Spinal cord (tissue), 10 donors: Measurements from ENCODE around the gene ATG7. TPM values are rescaled to one million over a fixed set of nuclear protein-coding genes. Genes with fewer than 3 reads are reported as not detected.

ENCODE experiments used
- DNase-seq, 6 donors: peaks; one replicate each; pipeline versions ENCODE4 v3.0.0 to v3.0.0-alpha.2; 2013 to 2015; ENCODE audit warnings: low spot score in 6 of 6, low read depth in 4 of 6
- H3K27ac ChIP-seq: one replicate; pipeline ENCODE4 v1.5.1; 2013; ENCODE audit warnings: low read depth, low read length, control low read depth
- H3K27me3 ChIP-seq: one replicate; pipeline ENCODE4 v1.6.1; 2013; ENCODE audit warnings: low read length; ENCODE audit not compliant: control insufficient read depth, insufficient read depth
- H3K36me3 ChIP-seq: one replicate; pipeline ENCODE4 v1.6.1; 2013; ENCODE audit warnings: low read length; ENCODE audit not compliant: control insufficient read depth, insufficient read depth
- H3K4me1 ChIP-seq: one replicate; pipeline ENCODE4 v1.6.1; 2013; ENCODE audit warnings: low read length; ENCODE audit not compliant: control insufficient read depth, insufficient read depth
- H3K4me3 ChIP-seq: one replicate; pipeline ENCODE4 v1.5.1; 2013; ENCODE audit warnings: low read depth, low read length, control low read depth
- H3K9me3 ChIP-seq: one replicate; pipeline ENCODE4 v1.6.1; 2013; ENCODE audit warnings: low read length; ENCODE audit not compliant: control insufficient read depth, insufficient read depth
- WGBS: methylation state at CpG from one replicate; pipeline ENCODE4 v1.1.5; 2013; ENCODE audit warnings: missing lambda C conversion rate; ENCODE audit not compliant: insufficient coverage; 5-methylcytosine and 5-hydroxymethylcytosine counted together
- polyA plus RNA-seq, 2 donors: library from polyadenylated mRNA; unstranded; fragments of 120-200 nt; gene quantifications; one replicate each; pipeline ENCODE4 v1.2.1, GENCODE V29; 2013; ENCODE audit not compliant: insufficient read length in 2 of 2
- total RNA-seq, 2 donors: library from RNA; depleted of rRNA in 1 of 2; stranded (reverse); fragments of 120-200 nt in 1 of 2; fragments of >200 nt in 1 of 2; gene quantifications; one replicate each; pipeline versions ENCODE4 v1.2.3 to v1.2.4, GENCODE V29; 2013 to 2014
- donor health status: healthy.

ATG7 gene
- total and polyA plus RNA-seq, 4 donors, result 18.2 to 48.0 (median 26.4) TPM

DNA sequence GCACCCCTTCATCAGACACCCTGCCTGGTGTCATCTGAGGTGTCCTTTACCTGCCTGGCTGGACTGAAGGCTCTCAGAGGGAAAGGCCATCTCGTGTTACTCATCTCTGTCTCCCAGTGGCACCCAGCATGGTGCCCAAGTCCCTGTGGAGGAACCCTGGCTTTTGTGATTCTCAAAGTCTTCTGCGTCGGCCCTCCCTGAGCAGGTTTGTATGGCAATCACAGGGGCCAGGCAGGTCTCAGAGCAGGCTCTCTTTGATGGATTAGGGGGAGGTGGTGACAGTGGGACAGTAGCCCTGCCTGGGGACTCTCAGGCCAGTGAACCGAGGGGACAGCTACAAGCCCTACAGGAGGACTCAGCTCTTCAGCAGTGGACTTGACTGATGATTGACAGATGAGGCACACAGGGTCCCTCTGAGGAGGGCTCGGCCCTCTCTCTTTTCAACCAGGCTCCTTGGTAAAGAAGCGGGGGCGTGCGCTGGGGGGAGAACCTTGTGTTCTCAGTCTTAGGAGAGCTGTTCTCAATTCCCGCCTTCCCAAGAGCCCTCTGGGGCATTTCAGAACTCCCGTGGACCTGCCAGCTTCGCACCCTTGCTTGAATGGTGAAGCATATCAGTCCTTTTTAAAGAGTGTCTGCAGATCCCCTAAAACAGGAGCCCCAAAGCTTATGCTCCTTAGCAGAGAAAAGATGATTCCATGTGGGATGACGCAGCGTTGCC is 263.2 kb downstream of the ATG7 start:
- H3K9me3 ChIP-seq, result no peaks in the 10 kb centered on the region
- H3K27ac ChIP-seq, result peak overlapping the region; percentile 84
- no peaks in the 10 kb centered on the region for H3K27me3 ChIP-seq
- peaks cover 31% of the 10 kb centered on the region for H3K4me1 ChIP-seq
- H3K36me3 ChIP-seq, result no peaks in the 10 kb centered on the region
- 87% methylated on average over 13 of the region's 13 CpGs for WGBS
- no peak overlapping the region for H3K4me3 ChIP-seq
- no peak for DNase-seq

- no peak overlapping the region for H3K4me3 ChIP-seq
- 84% methylated on average over 19 of the region's 23 CpGs for WGBS
- peaks cover 23% of the 10 kb centered on the region for H3K4me1 ChIP-seq
- H3K9me3 ChIP-seq, result no peaks in the 10 kb centered on the region
- H3K36me3 ChIP-seq, result no peaks in the 10 kb centered on the region
- DNase-seq, result peak in 1 of 6 donors; percentile 41
- no peaks in the 10 kb centered on the region for H3K27me3 ChIP-seq
- H3K27ac ChIP-seq, result peak overlapping the region; percentile 6
Measured at GRCh38 chr3:11536132-11536935, 264.1 kb downstream of the ATG7 start.

DNA sequence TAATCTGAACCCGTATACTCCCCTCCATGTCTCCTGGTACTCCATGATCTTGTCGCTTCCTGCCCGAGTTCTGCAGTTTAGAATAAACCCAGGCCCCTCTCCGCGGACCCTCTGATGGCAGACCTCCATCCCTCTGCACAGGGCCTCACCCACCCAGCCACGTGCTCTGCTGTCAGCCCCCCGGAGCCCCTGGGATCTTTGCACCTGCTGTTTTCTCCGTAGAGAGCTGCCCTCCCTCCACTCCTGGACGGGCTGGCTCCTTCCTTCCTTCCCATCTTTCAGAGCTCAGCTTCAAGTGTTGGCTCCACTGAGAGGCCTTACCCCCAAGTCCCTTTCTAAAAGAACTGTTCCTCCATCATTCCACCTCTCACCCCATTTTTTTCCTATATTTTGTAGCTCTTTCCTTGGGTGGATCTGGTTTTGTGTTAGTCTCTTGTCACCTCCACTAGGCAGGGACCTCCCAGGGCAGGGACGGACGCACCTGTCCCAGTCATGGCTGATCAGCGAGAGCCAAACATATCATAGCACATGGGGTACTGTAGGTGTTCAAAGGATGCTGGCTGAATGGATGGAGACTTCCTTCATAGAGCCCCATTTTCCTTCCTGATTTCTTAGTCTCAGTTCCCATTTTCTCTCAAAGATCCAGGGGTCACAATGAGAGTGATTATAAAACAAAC is 264.9 kb downstream of the ATG7 start:
- Histone ChIP-seq H3K27me3 (no peaks in the 10 kb centered on the region), H3K27ac (no peak overlapping the region), H3K9me3 (no peaks in the 10 kb centered on the region), H3K36me3 (no peaks in the 10 kb centered on the region), H3K4me1 (peaks cover 23% of the 10 kb centered on the region), H3K4me3 (no peak overlapping the region)
- DNase-seq, result no peak
- 83% methylated on average over 9 of the region's 12 CpGs for WGBS

- Histone ChIP-seq H3K27ac (no peak overlapping the region), H3K27me3 (no peaks in the 10 kb centered on the region), H3K36me3 (no peaks in the 10 kb centered on the region), H3K4me1 (peaks cover 17% of the 10 kb centered on the region), H3K4me3 (no peak overlapping the region), H3K9me3 (no peaks in the 10 kb centered on the region)
- WGBS, result no CpG with 5 or more reads among the region's 3 CpGs
- no peak for DNase-seq
Measured at GRCh38 chr3:11538581-11538980, 266.4 kb downstream of the ATG7 start.

DNA sequence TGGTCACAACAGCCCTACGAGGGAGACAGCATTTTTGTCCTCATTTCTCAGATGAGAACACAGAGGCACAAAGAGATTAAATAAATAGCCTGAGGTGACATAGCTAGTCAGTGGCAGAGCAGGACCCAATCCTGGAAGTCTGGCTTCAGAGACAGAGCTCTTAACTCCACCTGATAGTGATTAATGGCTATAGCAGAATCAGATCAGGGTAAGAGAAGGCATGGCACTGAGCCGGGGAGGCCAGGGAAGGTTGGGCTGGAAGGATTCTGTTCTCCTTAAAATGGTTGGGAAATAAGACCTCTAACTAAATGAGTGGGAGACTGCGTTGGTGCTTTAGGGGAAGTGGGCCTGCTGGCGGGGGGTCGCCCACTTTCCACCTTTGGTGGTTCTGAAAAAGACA is 267.0 kb downstream of the ATG7 start:
- H3K4me1 ChIP-seq, result peaks cover 16% of the 10 kb centered on the region
- 25% methylated on average over 1 of the region's 5 CpGs for WGBS

GRCh38 chr3:11539677-11540076 is 267.5 kb downstream of the ATG7 start:
- Histone ChIP-seq H3K36me3 (peaks cover 8% of the 10 kb centered on the region), H3K4me3 (no peak overlapping the region), H3K9me3 (peaks cover 2% of the 10 kb centered on the region), H3K27me3 (no peaks in the 10 kb centered on the region), H3K27ac (no peak overlapping the region), H3K4me1 (peaks cover 16% of the 10 kb centered on the region)
- no peak for DNase-seq
- 86% methylated on average over 12 of the region's 14 CpGs for WGBS

More for the DNA sequence above, 267.0 kb downstream of the ATG7 start:
- Histone ChIP-seq H3K27me3 (no peaks in the 10 kb centered on the region), H3K4me3 (no peak overlapping the region), H3K36me3 (peaks cover 5% of the 10 kb centered on the region), H3K9me3 (peaks cover 2% of the 10 kb centered on the region), H3K27ac (no peak overlapping the region)
- DNase-seq, result no peak

GRCh38 chr3:11541321-11542303 is 269.4 kb downstream of the ATG7 start:
- peaks cover 2% of the 10 kb centered on the region for H3K9me3 ChIP-seq
- peaks cover 16% of the 10 kb centered on the region for H3K36me3 ChIP-seq
- H3K27ac ChIP-seq, result no peak overlapping the region
- no peak for DNase-seq
- 78% methylated on average over 13 of the region's 16 CpGs for WGBS
- no peaks in the 10 kb centered on the region for H3K27me3 ChIP-seq
- H3K4me3 ChIP-seq, result no peak overlapping the region
- H3K4me1 ChIP-seq, result peaks cover 17% of the 10 kb centered on the region

DNA sequence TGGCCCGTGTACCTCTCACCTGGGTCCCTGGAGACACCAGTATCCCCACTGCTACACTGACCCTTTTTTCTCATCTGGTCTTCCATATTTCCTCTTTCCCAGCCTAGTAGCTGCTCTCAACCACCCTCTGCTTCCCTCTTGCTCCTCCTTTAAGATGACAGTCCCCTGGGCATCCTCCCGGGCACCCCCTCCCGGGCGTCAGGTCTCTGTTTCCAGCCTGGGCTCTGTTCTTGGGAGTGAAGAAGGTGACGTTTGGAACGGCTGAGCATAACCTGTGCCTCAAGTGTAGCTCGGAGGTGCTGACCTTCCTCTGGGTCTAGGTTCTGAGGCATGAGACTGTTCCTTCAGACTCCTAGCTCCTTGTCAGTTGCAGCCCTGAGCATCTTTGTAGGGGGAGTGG is 270.4 kb downstream of the ATG7 start:
- H3K4me3 ChIP-seq, result no peak overlapping the region
- H3K27me3 ChIP-seq, result no peaks in the 10 kb centered on the region
- H3K36me3 ChIP-seq, result peaks cover 16% of the 10 kb centered on the region
- H3K4me1 ChIP-seq, result peaks cover 17% of the 10 kb centered on the region
- H3K27ac ChIP-seq, result no peak overlapping the region
- WGBS, result 97% methylated on average over 6 of the region's 7 CpGs
- H3K9me3 ChIP-seq, result peaks cover 2% of the 10 kb centered on the region
- DNase-seq, result no peak
